HCT116 (cell line): ENCODE data around the gene RPL41. TPM values are rescaled to one million over a fixed set of nuclear protein-coding genes. Genes with fewer than 3 reads are reported as not detected.

Experiments
- ATAC-seq: fragments of 200-7000 bp; cut with Tn5 transposase; 2 replicates; pipeline ENCODE4 v1.9.1; 2020; ENCODE audit warnings: mild to moderate bottlenecking, moderate library complexity
- BruUV-seq: library from RNA; stranded (reverse); fragments of 400-500 nt; replicated peaks from 2 replicates; lab custom pipeline; 2021; lab: Mats Ljungman, UMichigan
- CTCF ChIA-PET: fragments of 300-600 bp; sonication (Branson Sonifier 250); formaldehyde crosslinking; loops from one replicate; lab custom pipeline; 2021; ENCODE audit warnings: antibody characterized with exemption; lab: Charles Lee
- POLR2A ChIA-PET: fragments of 300-600, 350-600 bp; sonication (Branson Sonifier 250); formaldehyde crosslinking; loops from one replicate; lab custom pipeline; 2021; ENCODE audit warnings: antibody characterized with exemption; lab: Charles Lee
- RAD21 ChIA-PET, 2 experiments: fragments of 300-600 bp; sonication (Branson Sonifier 250); formaldehyde crosslinking; loops; one replicate each; lab custom pipeline; 2023; ENCODE audit warnings: low total read pairs in 2 of 2; ENCODE audit not compliant: uncharacterized antibody in 2 of 2, unreplicated experiment in 2 of 2, low non-redundant PET in 1 of 2; lab: Charles Lee
- DNase-seq: peaks from one replicate; pipeline ENCODE4 v3.0.0-alpha.2; 2010; ENCODE audit warnings: low read depth, low spot score
- H2AFZ ChIP-seq: fragments of 200-600 bp; shearing (Covaris generic), sonication (generic); 2 replicates; pipeline ENCODE4 v1.6.1; 2017; ENCODE audit warnings: low read depth, mixed run types, mixed read lengths, antibody characterized with exemption, low read length; ENCODE audit not compliant: poor library complexity, severe bottlenecking
- H3K27ac ChIP-seq: 2 replicates; pipeline ENCODE4 v1.5.1; 2012; ENCODE audit warnings: low read depth, low read length
- H3K27me3 ChIP-seq: fragments of 200-600 bp; sonication (generic); 2 replicates; pipeline ENCODE4 v1.6.1; 2016; ENCODE audit warnings: mixed run types, low read length, mixed read lengths; ENCODE audit not compliant: insufficient read depth
- H3K36me3 ChIP-seq, 2 experiments: fragments of 200-500 bp in 1 of 2; fragments of 200-600 bp in 1 of 2; sonication (Bioruptor generic) in 1 of 2; sonication (generic) in 1 of 2; 2 replicates each; pipeline versions ENCODE4 v1.5.1 to v1.6.1; 2014 to 2016; ENCODE audit warnings: low read length in 2 of 2, inconsistent platforms in 1 of 2, mixed read lengths in 1 of 2, mixed run types in 1 of 2; ENCODE audit not compliant: insufficient read depth in 2 of 2, control insufficient read depth in 1 of 2
- H3K4me1 ChIP-seq, 2 experiments: fragments of 200-600 bp in 1 of 2; sonication (generic) in 1 of 2; 2 replicates each; pipeline versions ENCODE4 v1.5.1 to v1.6.1; 2012 to 2017; ENCODE audit warnings: low read length in 2 of 2, inconsistent platforms in 1 of 2, mild to moderate bottlenecking in 1 of 2, mixed read lengths in 1 of 2, mixed run types in 1 of 2, moderate library complexity in 1 of 2; ENCODE audit not compliant: insufficient read depth in 2 of 2, control insufficient read depth in 1 of 2
- H3K4me2 ChIP-seq: fragments of 200-600 bp; sonication (generic); 2 replicates; pipeline ENCODE4 v1.6.1; 2017; ENCODE audit warnings: mixed run types, low read length, mixed read lengths
- H3K4me3 ChIP-seq, 2 experiments: fragments of 200-600 bp in 1 of 2; sonication (generic) in 1 of 2; replicated peaks in 1 of 2; 2 replicates each; pipeline ENCODE4 v1.5.1; 2011 to 2016; ENCODE audit warnings: low read length in 2 of 2, control low read depth in 1 of 2, low read depth in 1 of 2, mild to moderate bottlenecking in 1 of 2, mixed read lengths in 1 of 2, mixed run types in 1 of 2
- H3K79me2 ChIP-seq: fragments of 200-600 bp; sonication (generic); 2 replicates; pipeline ENCODE4 v1.6.1; 2017; ENCODE audit warnings: mild to moderate bottlenecking, mixed run types, low read length, moderate library complexity, mixed read lengths; ENCODE audit not compliant: insufficient read depth
- H3K9ac ChIP-seq: fragments of 200-600 bp; sonication (generic); 2 replicates; pipeline ENCODE4 v1.6.1; 2016; ENCODE audit warnings: low read length, mixed read lengths
- H3K9me2 ChIP-seq: fragments of 200-600 bp; sonication (generic), shearing (Covaris generic); 2 replicates; pipeline ENCODE4 v1.6.1; 2017; ENCODE audit warnings: mixed run types, mild to moderate bottlenecking, moderate library complexity; ENCODE audit not compliant: insufficient read depth
- H3K9me3 ChIP-seq, 2 experiments: fragments of 200-500 bp in 1 of 2; fragments of 200-600 bp in 1 of 2; sonication (Bioruptor generic) in 1 of 2; sonication (generic) in 1 of 2; 2 replicates each; pipeline ENCODE4 v1.6.1; 2014 to 2017; ENCODE audit warnings: low read length in 2 of 2, mixed read lengths in 2 of 2, inconsistent platforms in 1 of 2, low read depth in 1 of 2, mild to moderate bottlenecking in 1 of 2, mixed run types in 1 of 2, moderate library complexity in 1 of 2; ENCODE audit not compliant: control insufficient read depth in 1 of 2, insufficient read depth in 1 of 2
- H4K20me1 ChIP-seq: fragments of 200-600 bp; sonication (generic), shearing (Covaris generic); 2 replicates; pipeline ENCODE4 v1.6.1; 2017; ENCODE audit warnings: mixed run types, mild to moderate bottlenecking, moderate library complexity; ENCODE audit not compliant: insufficient read depth
- CBX3 ChIP-seq: IDR thresholded peaks from 2 replicates; pipeline ENCODE4 v1.6.1; 2012; ENCODE audit warnings: low read depth
- CEBPB ChIP-seq: IDR thresholded peaks from 2 replicates; pipeline ENCODE4 v1.6.1; 2012; ENCODE audit warnings: low read depth
- EGR1 ChIP-seq: IDR thresholded peaks from 2 replicates; pipeline ENCODE4 v1.6.1; 2012; ENCODE audit warnings: low read depth
- ELF1 ChIP-seq: IDR thresholded peaks from 2 replicates; pipeline ENCODE4 v1.6.1; 2012; ENCODE audit warnings: low read depth, borderline replicate concordance
- EZH2phosphoT487 ChIP-seq: fragments of 200-600 bp; IDR thresholded peaks from 2 replicates; pipeline ENCODE4 v1.6.1; 2018; ENCODE audit warnings: antibody characterized with exemption, borderline replicate concordance
- JUND ChIP-seq: IDR thresholded peaks from 2 replicates; pipeline ENCODE4 v1.6.1; 2012
- POLR2A ChIP-seq: IDR thresholded peaks from 2 replicates; pipeline ENCODE4 v1.7.0; 2011; ENCODE audit warnings: borderline replicate concordance; ENCODE audit not compliant: insufficient read depth, insufficient read length; ENCODE audit errors: extremely low read depth
- POLR2AphosphoS5 ChIP-seq: IDR thresholded peaks from 2 replicates; pipeline ENCODE4 v1.6.1; 2011; ENCODE audit warnings: mild to moderate bottlenecking, low read depth, low read length, moderate library complexity
- RAD21 ChIP-seq: IDR thresholded peaks from 2 replicates; pipeline ENCODE4 v1.6.1; 2012; ENCODE audit warnings: low read depth, mild to moderate bottlenecking
- SP1 ChIP-seq: IDR thresholded peaks from 2 replicates; pipeline ENCODE4 v1.6.1; 2012; ENCODE audit warnings: low read depth
- SRF ChIP-seq: IDR thresholded peaks from 2 replicates; pipeline ENCODE4 v1.6.1; 2012; ENCODE audit warnings: low read depth
- TCF7L2 ChIP-seq: IDR thresholded peaks from 2 replicates; pipeline ENCODE4 v1.7.0; 2011; ENCODE audit warnings: borderline replicate concordance, inconsistent platforms; ENCODE audit not compliant: insufficient read depth, insufficient read length; ENCODE audit errors: extremely low read depth
- YY1 ChIP-seq: IDR thresholded peaks from 2 replicates; pipeline ENCODE4 v1.6.1; 2011; ENCODE audit warnings: low read length, low read depth, moderate library complexity, mild to moderate bottlenecking; ENCODE audit not compliant: insufficient replicate concordance; ENCODE audit errors: extremely low read depth
- ZBTB33 ChIP-seq: IDR thresholded peaks from 2 replicates; pipeline ENCODE4 v1.6.1; 2011; ENCODE audit warnings: mild to moderate bottlenecking, low read length, moderate library complexity; ENCODE audit not compliant: insufficient replicate concordance; ENCODE audit errors: extremely low read depth
- ZNF274 ChIP-seq: fragments of 200-500 bp; sonication (Bioruptor generic); IDR thresholded peaks from 2 replicates; pipeline ENCODE4 v1.6.1; 2014; ENCODE audit warnings: mild to moderate bottlenecking, low read depth, low read length, inconsistent platforms
- intact Hi-C: fragments of 100-400 bp; cut with micrococcal nuclease; formaldehyde crosslinking; loops from 2 replicates; pipeline ENCODE4 v1.10.0; 2022
- total RNA-seq: library from RNA; stranded (reverse); gene quantifications from one replicate; pipeline ENCODE4 v1.2.1, GENCODE V29; 2021; ENCODE audit not compliant: unreplicated experiment
- TF ChIP-seq, protein P1 (sequence below): IDR thresholded peaks from 2 replicates; pipeline ENCODE4 v1.6.1; 2012
- TF ChIP-seq, protein P2 (sequence below), 3 experiments: fragments of 200-600 bp in 1 of 3; sonication (generic) in 1 of 3; IDR thresholded peaks in 2 of 3; conservative IDR thresholded peaks in 1 of 3; 2 replicates each; pipeline ENCODE4 v1.5.1; 2012 to 2017; ENCODE audit warnings: low read depth in 2 of 3, low read length in 2 of 3, antibody characterized with exemption in 1 of 3, borderline replicate concordance in 1 of 3, control low read depth in 1 of 3, mild to moderate bottlenecking in 1 of 3, mixed read lengths in 1 of 3, mixed run types in 1 of 3, moderate library complexity in 1 of 3; ENCODE audit not compliant: insufficient read depth in 1 of 3
- TF ChIP-seq, protein P3 (sequence below): IDR thresholded peaks from 2 replicates; pipeline ENCODE4 v1.6.1; 2012; ENCODE audit warnings: low read depth
- TF ChIP-seq, protein P4 (sequence below): IDR thresholded peaks from 2 replicates; pipeline ENCODE4 v1.6.1; 2012

Gene RPL41
- total RNA-seq, 1 experiment from 2014 or later, result 4,327 TPM

- Histone ChIP-seq H3K79me2 (peaks cover 17% of the 10 kb centered on the region), H2AFZ (no peak overlapping the region), H3K4me2 (no peak overlapping the region), H3K9me3 (no peaks in the 10 kb centered on the region), H3K36me3 (peaks cover under 1 to 9% of the 10 kb centered on the region in 2 experiments; a peak in 2 of 4 replicates), H4K20me1 (no peaks in the 10 kb centered on the region), H3K27ac (no peak overlapping the region), H3K9me2 (no peaks in the 10 kb centered on the region), H3K27me3 (no peaks in the 10 kb centered on the region), H3K4me1 (peaks cover 23 to 40% of the 10 kb centered on the region in 2 experiments), H3K9ac (no peak overlapping the region), H3K4me3 (no peak overlapping the region)
- BruUV-seq, result no TSS peak
- ChIA-PET POLR2A (no interaction called here), RAD21 (no interaction called here), CTCF (interaction anchor here (1.3 kb wide), 1 partner anchor 35 kb away, joined by 3 read pairs; the partner anchor contains the start of gene SMARCC2)
- intact Hi-C loops, result no loop called here
- no peak for TF ChIP-seq ELF1
- TF ChIP-seq, protein P1, sequence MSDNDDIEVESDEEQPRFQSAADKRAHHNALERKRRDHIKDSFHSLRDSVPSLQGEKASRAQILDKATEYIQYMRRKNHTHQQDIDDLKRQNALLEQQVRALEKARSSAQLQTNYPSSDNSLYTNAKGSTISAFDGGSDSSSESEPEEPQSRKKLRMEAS, result no peak
- no peak for TF ChIP-seq ZNF274
- no peak for TF ChIP-seq JUND
- no peak for TF ChIP-seq YY1
- no peak for TF ChIP-seq ZBTB33
- no peak for TF ChIP-seq EZH2phosphoT487
- TF ChIP-seq, protein P2, sequence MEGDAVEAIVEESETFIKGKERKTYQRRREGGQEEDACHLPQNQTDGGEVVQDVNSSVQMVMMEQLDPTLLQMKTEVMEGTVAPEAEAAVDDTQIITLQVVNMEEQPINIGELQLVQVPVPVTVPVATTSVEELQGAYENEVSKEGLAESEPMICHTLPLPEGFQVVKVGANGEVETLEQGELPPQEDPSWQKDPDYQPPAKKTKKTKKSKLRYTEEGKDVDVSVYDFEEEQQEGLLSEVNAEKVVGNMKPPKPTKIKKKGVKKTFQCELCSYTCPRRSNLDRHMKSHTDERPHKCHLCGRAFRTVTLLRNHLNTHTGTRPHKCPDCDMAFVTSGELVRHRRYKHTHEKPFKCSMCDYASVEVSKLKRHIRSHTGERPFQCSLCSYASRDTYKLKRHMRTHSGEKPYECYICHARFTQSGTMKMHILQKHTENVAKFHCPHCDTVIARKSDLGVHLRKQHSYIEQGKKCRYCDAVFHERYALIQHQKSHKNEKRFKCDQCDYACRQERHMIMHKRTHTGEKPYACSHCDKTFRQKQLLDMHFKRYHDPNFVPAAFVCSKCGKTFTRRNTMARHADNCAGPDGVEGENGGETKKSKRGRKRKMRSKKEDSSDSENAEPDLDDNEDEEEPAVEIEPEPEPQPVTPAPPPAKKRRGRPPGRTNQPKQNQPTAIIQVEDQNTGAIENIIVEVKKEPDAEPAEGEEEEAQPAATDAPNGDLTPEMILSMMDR (IDR thresholded peaks at IDR 0.05 in 2 of 3, conservative IDR thresholded peaks at IDR 0.05 in 1 of 3; ENCODE audit: borderline replicate concordance in 1 of 3, insufficient read depth in 1 of 3, low read depth in 2 of 3, low read length in 2 of 3), result no peak
- TF ChIP-seq, protein P3, sequence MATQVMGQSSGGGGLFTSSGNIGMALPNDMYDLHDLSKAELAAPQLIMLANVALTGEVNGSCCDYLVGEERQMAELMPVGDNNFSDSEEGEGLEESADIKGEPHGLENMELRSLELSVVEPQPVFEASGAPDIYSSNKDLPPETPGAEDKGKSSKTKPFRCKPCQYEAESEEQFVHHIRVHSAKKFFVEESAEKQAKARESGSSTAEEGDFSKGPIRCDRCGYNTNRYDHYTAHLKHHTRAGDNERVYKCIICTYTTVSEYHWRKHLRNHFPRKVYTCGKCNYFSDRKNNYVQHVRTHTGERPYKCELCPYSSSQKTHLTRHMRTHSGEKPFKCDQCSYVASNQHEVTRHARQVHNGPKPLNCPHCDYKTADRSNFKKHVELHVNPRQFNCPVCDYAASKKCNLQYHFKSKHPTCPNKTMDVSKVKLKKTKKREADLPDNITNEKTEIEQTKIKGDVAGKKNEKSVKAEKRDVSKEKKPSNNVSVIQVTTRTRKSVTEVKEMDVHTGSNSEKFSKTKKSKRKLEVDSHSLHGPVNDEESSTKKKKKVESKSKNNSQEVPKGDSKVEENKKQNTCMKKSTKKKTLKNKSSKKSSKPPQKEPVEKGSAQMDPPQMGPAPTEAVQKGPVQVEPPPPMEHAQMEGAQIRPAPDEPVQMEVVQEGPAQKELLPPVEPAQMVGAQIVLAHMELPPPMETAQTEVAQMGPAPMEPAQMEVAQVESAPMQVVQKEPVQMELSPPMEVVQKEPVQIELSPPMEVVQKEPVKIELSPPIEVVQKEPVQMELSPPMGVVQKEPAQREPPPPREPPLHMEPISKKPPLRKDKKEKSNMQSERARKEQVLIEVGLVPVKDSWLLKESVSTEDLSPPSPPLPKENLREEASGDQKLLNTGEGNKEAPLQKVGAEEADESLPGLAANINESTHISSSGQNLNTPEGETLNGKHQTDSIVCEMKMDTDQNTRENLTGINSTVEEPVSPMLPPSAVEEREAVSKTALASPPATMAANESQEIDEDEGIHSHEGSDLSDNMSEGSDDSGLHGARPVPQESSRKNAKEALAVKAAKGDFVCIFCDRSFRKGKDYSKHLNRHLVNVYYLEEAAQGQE, result no peak
- no peak for TF ChIP-seq TCF7L2
- no peak for TF ChIP-seq POLR2AphosphoS5
- TF ChIP-seq, protein P4, sequence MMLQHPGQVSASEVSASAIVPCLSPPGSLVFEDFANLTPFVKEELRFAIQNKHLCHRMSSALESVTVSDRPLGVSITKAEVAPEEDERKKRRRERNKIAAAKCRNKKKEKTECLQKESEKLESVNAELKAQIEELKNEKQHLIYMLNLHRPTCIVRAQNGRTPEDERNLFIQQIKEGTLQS, result no peak
- no peak for TF ChIP-seq POLR2A
- no peak for TF ChIP-seq CEBPB
- no peak for TF ChIP-seq SRF
- no peak for TF ChIP-seq EGR1
- no peak for TF ChIP-seq SP1
- no peak for TF ChIP-seq CBX3
- no peak for TF ChIP-seq RAD21
- no peak for DNase-seq
- ATAC-seq, result no peak
Observed at GRCh38 chr12:56154818-56155217, 38.4 kb downstream of the RPL41 start.
